SW480 (cell line): ENCODE data around the gene PFN2.

Experiments
- DNase-seq: peaks from one replicate; pipeline ENCODE4 v3.0.0-alpha.2; 2016; ENCODE audit warnings: low spot score

The PFN2 gene

GRCh38 chr3:149917124-149917667, 53.5 kb downstream of the PFN2 start:
- no peak for DNase-seq
